DOHH2 (cell line): ENCODE measurements around the gene SQSTM1.

ENCODE experiments used
- H3F3A ChIP-seq: fragments of 200-600 bp; sonication (generic), shearing (Covaris generic); 2 replicates; pipeline ENCODE4 v1.6.0; 2016; ENCODE audit warnings: antibody characterized with exemption, mild to moderate bottlenecking; ENCODE audit not compliant: control insufficient read depth, insufficient read depth
- H3K27ac ChIP-seq: fragments of 200-600 bp; sonication (generic); 2 replicates; pipeline ENCODE4 v1.5.1; 2014; ENCODE audit warnings: low read depth, mild to moderate bottlenecking, low read length, moderate library complexity
- H3K27me3 ChIP-seq: fragments of 200-600 bp; sonication (generic); 2 replicates; pipeline ENCODE4 v1.6.1; 2014; ENCODE audit warnings: mild to moderate bottlenecking, low read length, mixed read lengths; ENCODE audit not compliant: control insufficient read depth
- H3K36me3 ChIP-seq: fragments of 200-600 bp; sonication (generic); 2 replicates; pipeline ENCODE4 v1.6.1; 2014; ENCODE audit warnings: mild to moderate bottlenecking, low read length, moderate library complexity, mixed read lengths; ENCODE audit not compliant: control insufficient read depth
- H3K4me1 ChIP-seq: fragments of 200-600 bp; sonication (generic); 2 replicates; pipeline ENCODE4 v1.6.1; 2014; ENCODE audit warnings: mild to moderate bottlenecking, low read length, mixed read lengths; ENCODE audit not compliant: control insufficient read depth
- H3K4me2 ChIP-seq: fragments of 200-600 bp; sonication (generic); 2 replicates; pipeline ENCODE4 v1.6.0; 2014; ENCODE audit warnings: mild to moderate bottlenecking, low read length, moderate library complexity
- H3K4me3 ChIP-seq: fragments of 200-600 bp; sonication (generic); 2 replicates; pipeline ENCODE4 v1.5.1; 2014; ENCODE audit warnings: mild to moderate bottlenecking, low read length, mixed read lengths
- H3K79me2 ChIP-seq: fragments of 200-600 bp; sonication (generic); 2 replicates; pipeline ENCODE4 v1.6.1; 2014; ENCODE audit warnings: mild to moderate bottlenecking, low read length, mixed read lengths; ENCODE audit not compliant: control insufficient read depth
- H3K9me2 ChIP-seq: fragments of 200-600 bp; sonication (generic); replicated peaks from 2 replicates; pipeline ENCODE4 v1.6.1; 2014; ENCODE audit warnings: mild to moderate bottlenecking, low read length, mixed read lengths; ENCODE audit not compliant: control insufficient read depth
- H3K9me3 ChIP-seq: fragments of 200-600 bp; sonication (generic); 2 replicates; pipeline ENCODE4 v1.6.1; 2014; ENCODE audit warnings: antibody characterized with exemption, low read length, mixed read lengths; ENCODE audit not compliant: control insufficient read depth, insufficient read depth
- H4K20me1 ChIP-seq: fragments of 200-600 bp; sonication (generic); 2 replicates; pipeline ENCODE4 v1.6.0; 2014; ENCODE audit warnings: low read depth, mild to moderate bottlenecking, antibody characterized with exemption, low read length, moderate library complexity; ENCODE audit not compliant: control insufficient read depth, insufficient read depth
- EZH2phosphoT487 ChIP-seq: fragments of 200-600 bp; sonication (generic); IDR thresholded peaks from 2 replicates; pipeline ENCODE4 v1.6.1; 2017; ENCODE audit warnings: borderline replicate concordance, mild to moderate bottlenecking, antibody characterized with exemption, low read length, moderate library complexity, mixed read lengths
- TF ChIP-seq, protein P1 (sequence below): fragments of 200-600 bp; sonication (generic); IDR thresholded peaks from one replicate; pipeline ENCODE4 v1.5.1; 2014; ENCODE audit warnings: antibody characterized with exemption, mild to moderate bottlenecking, low read depth, low read length; ENCODE audit not compliant: poor library complexity, severe bottlenecking

SQSTM1 gene

DNA sequence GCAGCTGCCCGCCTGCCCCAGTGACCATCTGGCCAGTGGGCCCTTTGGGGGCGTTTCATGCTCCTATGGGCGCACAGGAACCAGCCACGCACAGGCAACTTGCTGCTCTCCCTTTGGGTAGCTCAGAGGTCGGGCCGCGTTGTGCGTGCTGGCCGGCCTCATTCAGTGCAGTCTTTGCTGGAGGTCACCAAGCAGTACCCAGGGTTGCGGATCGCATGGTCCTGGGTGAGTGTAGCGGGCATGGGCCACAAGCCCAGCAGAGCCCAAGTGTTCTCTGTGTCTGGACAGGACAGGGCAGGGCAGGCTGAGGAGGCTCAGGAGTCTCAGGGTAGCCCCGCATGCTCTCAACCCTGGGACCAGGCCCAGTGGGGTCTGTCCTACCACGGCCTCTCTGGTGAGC lies 47.8 kb downstream of the SQSTM1 start:
- no peaks in the 10 kb centered on the region for H3F3A ChIP-seq
- H3K4me1 ChIP-seq: no peaks in the 10 kb centered on the region
- H3K9me3 ChIP-seq: no peaks in the 10 kb centered on the region
- H3K4me2 ChIP-seq: no peak overlapping the region
- H3K79me2 ChIP-seq: no peaks in the 10 kb centered on the region
- no peaks in the 10 kb centered on the region for H3K9me2 ChIP-seq
- H3K27me3 ChIP-seq: no peaks in the 10 kb centered on the region
- TF ChIP-seq, protein P1, sequence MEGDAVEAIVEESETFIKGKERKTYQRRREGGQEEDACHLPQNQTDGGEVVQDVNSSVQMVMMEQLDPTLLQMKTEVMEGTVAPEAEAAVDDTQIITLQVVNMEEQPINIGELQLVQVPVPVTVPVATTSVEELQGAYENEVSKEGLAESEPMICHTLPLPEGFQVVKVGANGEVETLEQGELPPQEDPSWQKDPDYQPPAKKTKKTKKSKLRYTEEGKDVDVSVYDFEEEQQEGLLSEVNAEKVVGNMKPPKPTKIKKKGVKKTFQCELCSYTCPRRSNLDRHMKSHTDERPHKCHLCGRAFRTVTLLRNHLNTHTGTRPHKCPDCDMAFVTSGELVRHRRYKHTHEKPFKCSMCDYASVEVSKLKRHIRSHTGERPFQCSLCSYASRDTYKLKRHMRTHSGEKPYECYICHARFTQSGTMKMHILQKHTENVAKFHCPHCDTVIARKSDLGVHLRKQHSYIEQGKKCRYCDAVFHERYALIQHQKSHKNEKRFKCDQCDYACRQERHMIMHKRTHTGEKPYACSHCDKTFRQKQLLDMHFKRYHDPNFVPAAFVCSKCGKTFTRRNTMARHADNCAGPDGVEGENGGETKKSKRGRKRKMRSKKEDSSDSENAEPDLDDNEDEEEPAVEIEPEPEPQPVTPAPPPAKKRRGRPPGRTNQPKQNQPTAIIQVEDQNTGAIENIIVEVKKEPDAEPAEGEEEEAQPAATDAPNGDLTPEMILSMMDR: no peak
- TF ChIP-seq EZH2phosphoT487: no peak
- H3K27ac ChIP-seq: no peak overlapping the region
- H3K4me3 ChIP-seq: no peak overlapping the region
- peaks cover 70% of the 10 kb centered on the region for H3K36me3 ChIP-seq
- no peaks in the 10 kb centered on the region for H4K20me1 ChIP-seq

DNA sequence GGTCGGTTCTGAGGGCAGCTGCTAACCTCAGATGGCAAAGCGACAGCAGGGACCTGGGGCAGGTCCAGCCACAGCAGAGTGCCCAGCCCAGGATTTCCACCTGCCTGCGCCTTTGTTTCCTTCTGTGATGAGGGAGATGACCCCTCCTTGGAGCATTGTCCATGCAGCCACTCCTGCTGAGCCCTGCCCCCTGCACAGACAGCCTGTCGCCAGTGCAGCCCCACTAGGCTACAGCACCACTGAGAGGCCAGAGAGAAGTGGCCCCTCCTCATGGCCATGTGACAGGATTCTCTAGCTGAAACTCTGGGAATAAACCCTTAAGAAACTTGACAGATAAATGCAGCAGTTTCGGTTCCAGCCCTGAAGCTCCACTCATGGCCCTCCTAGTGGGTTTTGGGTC lies 48.4 kb downstream of the SQSTM1 start:
- no peaks in the 10 kb centered on the region for H3F3A ChIP-seq
- H3K36me3 ChIP-seq: peaks cover 70% of the 10 kb centered on the region
- H3K4me1 ChIP-seq: no peaks in the 10 kb centered on the region
- H4K20me1 ChIP-seq: no peaks in the 10 kb centered on the region
- H3K27me3 ChIP-seq: no peaks in the 10 kb centered on the region
- H3K9me3 ChIP-seq: no peaks in the 10 kb centered on the region
- TF ChIP-seq, protein P1: no peak
- no peak for TF ChIP-seq EZH2phosphoT487
- H3K4me2 ChIP-seq: no peak overlapping the region
- no peaks in the 10 kb centered on the region for H3K9me2 ChIP-seq
- no peak overlapping the region for H3K27ac ChIP-seq
- H3K79me2 ChIP-seq: no peaks in the 10 kb centered on the region
- no peak overlapping the region for H3K4me3 ChIP-seq

DNA sequence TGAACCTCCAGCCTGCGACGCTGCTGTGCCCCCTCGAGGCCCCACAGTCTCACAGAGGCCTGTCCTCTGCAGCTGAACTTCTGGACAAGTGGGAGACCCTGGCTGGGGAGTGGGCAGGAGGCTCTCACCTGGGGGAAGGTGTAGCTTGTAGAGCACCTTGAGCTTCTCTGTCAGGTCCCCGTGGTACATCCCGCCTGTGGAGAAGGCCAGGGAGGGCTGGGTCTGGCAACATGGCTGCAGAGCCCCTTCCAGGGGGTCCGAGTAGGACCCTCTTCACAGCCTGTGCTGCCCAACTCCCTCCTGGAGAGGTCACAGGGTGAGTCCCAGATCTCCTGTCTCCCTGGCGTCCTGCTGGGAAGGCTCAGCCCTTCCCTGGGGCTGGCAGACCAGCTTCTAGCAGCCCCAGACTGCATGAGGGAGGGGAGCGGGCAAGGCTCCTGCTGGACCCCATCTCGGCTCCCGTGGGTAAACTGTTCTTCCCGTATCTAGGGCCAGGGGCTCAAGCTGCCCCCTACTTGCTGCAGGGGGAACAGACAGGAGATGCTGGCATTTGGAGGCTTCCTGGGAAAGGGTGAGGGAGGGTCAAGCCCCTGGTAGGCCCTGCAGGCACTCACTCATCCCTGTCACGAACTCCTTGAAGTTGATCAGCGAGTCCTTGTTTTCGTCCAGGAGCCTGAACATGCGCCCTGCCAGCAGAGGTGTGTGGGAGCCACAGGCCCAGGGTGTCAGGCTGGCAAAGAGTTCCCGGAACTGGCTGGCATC lies 49.1 kb downstream of the SQSTM1 start:
- Histone ChIP-seq H3K4me3 (no peak overlapping the region), H3K36me3 (peaks cover 67% of the 10 kb centered on the region), H4K20me1 (no peaks in the 10 kb centered on the region), H3K27me3 (no peaks in the 10 kb centered on the region), H3K4me1 (no peaks in the 10 kb centered on the region), H3K4me2 (no peak overlapping the region), H3K79me2 (no peaks in the 10 kb centered on the region), H3K9me3 (no peaks in the 10 kb centered on the region), H3K9me2 (no peaks in the 10 kb centered on the region), H3F3A (no peaks in the 10 kb centered on the region), H3K27ac (no peak overlapping the region)
- TF ChIP-seq EZH2phosphoT487: no peak
- TF ChIP-seq, protein P1: no peak
